ENCODE measurements around the gene HYAL4.
A peak's percentile ranks its signal among the peaks of the same experiment; 100 is the strongest.
"Not testable (repeated sequence)": the region's sequence is repeated elsewhere in the genome, so short reads cannot be mapped to it uniquely, and the experiment has no call there.

Gene HYAL4

DNA sequence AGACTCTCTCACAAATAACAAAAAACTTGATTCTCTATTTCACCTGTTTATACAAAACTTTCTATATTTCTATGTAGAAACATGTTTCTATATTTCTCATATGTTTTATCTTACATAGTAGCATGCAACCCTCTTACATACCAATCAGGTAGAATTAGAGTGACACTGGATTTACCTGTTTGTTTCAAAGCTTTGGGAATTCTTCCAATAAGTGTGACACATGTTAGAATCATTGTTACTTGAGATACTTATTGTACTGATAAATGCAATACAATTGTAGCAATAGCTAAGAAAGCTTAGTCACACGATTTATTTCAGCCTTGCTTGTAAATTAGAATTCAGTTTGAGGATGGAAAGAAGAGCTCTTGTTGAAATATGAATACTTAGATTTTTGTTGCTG, 4.9 kb downstream of the HYAL4 start:
- no peak for DNase-seq

DNA sequence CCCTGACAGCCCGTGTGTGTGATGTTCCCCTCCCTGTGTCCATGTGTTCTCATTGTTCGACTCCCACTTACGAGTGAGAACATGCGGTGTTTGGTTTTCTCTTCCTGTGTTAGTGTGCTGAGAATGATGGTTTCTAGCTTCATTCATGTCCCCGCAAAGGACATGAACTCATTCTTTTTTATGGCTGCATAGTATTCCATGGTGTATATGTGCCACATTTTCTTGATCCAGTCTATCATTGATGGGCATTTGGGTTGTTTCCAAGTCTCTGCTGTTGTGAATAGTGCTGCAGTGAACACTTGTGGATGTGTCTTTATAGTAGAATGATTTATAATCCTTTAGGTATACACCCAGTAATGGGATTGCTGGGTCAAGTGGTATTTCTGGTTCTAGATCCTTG, 6.4 kb downstream of the HYAL4 start:
- not testable (repeated sequence) for DNase-seq

DNA sequence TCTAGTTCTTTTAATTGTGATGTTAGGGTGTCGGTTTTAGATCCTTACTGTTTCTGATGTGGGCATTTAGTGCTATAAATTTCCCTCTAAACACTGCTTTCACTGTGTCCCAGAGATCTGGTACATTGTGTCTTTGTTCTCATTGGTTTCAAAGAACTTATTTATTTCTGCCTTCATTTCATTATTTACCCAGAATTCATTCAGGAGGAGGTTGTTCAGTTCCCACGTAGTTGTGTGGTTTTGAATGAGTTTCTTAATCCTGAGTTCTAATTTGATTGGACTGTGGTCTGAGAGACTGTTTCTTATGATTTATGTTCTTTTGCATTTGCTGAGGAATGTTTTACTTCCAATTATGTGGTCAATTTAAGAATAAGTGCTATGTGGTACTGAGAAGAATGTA, 9.3 kb downstream of the HYAL4 start:
- DNase-seq = not testable (repeated sequence)

DNA sequence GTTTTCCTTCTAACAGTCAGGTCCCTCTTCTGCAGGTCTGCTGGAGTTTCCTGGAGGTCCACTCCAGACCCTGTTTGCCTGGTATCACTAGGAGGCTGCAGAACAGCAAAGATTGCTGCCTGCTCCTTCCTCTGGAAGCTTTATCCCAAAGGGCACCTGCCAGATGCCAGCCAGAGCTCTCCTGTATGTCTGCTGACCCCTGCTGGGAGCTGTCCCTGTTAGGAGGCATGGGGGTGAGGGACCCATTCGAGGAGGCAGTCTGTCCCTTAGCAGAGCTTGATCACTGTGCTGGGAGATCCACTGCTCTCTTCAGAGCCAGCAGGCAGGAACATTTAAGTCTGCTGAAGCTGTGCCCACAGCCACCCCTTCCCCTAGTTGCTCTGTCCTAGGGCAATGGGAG, 11.5 kb downstream of the HYAL4 start:
- not testable (repeated sequence) for DNase-seq

DNA sequence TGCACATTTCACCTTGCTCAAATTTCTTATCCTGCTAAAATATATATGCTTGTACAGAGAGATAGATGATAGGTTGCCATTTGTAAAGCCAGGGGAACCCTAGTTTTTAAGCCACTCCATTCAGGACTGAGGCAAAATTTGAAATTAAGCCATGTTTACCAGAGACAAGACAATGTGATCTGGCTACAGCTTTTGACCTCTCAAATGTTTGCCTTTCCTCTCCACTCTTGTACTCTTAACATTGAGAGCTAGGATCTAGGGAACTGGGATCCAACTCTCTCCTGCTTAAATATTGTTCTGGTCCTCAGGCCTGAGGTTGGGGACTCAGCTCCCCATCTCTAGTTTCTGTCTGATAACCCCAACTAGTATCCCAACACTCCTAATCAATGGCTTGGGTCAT, 15.9 kb downstream of the HYAL4 start:
- no peak for DNase-seq

DNA sequence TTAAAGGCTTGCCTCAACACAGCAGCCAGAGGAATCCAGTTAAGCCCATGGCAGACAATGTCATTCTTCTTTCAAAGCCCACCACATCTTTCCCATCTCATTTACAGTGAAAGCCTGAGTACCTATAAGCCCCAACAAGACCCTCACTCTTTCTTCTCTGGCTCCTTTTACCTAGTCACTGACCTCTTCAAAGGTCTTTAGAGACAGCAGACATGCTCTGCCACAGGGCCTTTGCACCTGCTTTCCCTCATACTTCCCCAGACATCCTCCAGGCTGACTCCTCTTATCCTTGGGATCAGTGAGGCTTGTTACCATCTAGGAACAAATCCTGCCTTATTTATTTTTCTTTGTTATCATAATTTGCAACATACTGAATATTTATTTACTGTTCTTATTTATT, 17.8 kb downstream of the HYAL4 start:
- DNase-seq = no peak

DNA sequence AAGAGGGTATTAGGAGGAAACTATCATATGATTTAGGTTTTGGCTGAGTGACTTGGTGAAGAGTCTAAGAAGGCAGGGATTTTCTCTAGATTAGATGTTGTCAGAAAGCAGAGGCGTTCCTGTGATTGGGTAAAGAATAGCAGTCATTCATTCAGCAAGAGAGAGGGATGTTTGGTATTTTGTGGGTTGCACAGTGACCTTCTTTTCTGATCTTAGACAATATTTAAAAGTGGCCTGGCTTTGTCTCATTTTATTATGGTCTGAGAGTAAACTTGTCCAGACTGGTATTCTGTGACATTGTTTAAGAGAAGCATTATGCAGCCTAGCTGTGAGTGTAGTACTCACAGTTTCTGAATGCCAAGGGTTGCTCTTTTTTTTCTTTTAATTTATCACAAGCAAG, 18.5 kb downstream of the HYAL4 start:
- no peak for DNase-seq

DNA sequence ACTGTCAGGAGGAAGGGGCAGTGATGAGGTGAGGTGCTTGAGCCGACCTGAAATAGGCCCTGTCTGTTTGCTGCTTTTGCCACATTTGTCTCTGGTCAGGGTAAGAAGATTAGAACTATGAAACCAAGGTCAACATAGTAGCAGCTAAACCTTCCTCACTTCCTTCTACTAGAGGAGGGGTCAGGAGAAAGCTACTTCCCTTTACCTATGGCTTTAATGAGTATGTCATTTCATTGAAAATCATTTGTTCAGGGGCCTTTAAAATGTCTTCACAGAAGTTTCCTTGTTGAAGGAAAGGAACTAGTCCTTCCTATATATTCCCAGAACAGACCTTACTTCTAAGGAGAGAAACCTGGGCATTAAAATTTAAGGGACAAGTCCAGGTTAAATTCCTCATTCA, 19.0 kb downstream of the HYAL4 start:
- DNase-seq = no peak

DNA sequence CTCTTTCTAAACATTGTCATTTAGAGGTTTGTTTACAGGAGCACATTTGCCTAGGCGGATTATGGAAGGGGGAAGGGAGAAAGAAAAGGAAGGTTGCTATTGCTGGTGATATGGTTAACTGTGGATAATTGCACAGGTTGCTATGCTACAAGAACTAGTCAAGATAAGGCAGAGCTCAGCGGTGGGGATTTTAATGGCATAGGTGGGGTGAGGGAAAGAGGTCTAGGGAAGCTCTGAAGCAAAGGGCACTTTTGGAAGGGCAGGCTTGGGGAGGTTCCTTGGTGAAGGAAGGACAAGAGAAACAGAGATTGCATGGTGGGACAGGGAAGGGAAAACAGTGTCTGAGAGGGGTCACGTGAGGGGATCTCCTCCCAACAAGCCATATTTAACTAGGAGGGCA, 19.5 kb downstream of the HYAL4 start:
- DNase-seq = no peak

DNA sequence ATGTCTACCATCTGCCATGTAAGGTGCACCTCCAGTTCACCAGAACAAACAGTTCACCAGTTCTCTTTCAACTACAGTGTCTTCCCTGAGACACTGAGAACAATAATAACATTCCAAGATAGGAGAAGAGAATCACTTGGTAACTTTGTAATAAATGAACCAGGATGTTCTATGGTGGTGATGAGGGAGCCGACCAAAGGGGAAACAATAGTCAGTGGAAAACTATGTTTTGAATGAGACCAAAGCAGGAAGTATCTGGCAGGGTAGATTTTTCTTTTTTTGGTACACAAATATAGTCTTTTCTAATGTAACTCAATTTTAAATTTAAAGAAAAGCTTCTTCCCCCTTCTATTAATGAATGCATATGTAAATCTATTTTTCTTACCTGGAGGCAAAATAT, 20.0 kb downstream of the HYAL4 start:
- DNase-seq = no peak

DNA sequence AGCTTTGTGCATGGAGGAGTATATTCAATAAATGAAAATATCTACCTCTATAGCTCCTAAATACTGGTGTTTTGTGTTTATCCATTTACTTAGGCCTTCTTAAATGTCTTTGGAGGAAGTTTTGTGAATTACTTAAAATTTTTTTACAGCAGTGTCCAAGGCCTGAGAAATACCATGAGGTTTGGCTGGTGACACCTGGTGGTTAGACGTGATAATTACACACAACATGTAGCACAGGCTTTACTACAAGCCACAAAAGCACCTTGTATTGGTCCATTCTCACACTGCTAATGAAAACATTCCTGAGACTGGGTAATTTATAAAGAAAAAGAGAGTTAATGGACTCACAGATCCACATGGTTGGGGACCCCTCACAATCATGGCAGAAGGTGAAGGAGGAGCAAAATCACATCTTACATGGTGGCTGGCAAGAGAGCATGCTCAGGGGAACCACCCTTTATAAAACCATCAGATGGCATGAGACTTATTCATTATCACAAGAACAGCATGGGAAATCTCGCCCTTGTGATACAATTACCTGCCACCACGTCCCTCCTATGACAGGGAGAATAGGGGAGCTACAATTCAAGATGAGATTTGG, 20.6 kb downstream of the HYAL4 start:
- DNase-seq = peak; percentile 42

DNA sequence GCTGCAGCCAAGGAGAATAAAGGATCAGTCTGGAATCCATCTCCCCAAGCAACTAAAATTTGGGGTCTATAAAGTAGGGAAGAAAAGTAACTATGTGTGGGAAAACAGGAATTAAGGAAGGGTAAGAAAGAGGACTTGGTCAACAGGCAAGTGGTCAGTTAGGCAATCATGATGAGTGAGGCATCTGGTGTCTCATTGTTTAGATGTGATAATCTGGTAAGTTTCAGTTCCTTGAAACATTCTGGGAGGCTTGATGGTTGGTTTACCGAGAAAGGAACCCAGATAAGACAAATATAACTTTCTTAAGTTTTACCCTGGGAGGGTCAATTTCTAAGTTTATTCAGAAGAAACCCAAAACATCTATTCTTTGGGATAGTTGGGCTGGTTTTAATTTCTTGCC, 22.3 kb downstream of the HYAL4 start:
- DNase-seq = no peak

DNA sequence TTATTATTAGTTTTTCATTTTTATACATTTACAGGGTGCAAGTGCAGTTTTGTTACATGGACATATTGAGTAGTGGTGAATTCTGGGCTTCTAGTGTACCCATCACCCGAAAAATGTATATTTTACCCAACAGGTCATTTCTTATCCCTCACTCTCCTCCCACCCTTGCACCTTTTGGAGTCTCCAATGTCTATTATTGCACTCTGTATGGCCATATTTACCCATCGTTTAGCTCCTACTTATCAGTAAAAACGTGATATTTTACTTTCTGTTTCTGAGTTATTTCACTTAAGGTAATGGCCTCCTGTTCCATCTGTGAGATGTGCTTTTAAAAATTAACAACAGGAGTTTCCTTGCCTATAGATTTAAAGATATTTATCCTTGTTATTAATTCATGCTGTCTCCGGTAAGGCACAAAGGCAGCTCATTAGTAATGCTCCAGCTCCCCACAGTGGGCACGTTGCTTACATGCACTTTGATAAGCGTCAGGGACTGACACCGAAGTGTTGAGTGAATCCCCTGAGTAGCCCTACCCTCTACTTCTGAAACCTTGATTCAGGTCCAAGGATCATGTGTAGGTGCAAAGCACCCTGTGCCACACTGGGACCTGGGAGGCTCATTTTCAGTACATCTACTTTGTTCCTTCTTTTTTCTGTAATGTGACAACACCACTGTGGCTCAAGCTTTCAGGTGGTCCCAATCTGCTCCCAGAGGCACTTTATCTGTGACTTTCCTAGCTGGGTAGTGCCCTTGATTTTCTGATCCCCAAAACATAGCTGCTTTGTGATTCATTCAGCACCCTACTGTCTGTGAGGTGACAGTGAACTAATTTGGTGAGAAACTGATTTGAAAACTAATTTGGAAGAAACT, 27.3 kb downstream of the HYAL4 start:
- DNase-seq = peak; percentile 11

DNA sequence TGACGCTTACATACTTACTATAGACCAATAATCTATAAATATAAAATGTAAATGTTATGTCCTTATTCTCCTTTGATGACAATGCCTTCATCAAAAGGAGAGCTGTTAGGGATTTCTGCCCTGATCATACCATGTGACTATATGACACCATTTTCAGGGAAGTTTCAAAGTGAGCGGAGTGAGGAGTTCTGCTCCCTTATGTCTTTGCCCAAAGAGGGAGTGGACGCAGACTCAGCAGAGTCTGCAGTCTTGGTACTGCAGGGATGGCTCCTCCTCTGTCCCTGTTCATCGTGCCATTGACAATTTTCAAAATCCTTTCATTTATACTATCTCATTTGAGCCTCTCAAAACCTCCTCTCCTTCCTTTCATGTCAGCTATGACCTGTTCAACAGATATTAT, 27.9 kb downstream of the HYAL4 start:
- DNase-seq = no peak

DNA sequence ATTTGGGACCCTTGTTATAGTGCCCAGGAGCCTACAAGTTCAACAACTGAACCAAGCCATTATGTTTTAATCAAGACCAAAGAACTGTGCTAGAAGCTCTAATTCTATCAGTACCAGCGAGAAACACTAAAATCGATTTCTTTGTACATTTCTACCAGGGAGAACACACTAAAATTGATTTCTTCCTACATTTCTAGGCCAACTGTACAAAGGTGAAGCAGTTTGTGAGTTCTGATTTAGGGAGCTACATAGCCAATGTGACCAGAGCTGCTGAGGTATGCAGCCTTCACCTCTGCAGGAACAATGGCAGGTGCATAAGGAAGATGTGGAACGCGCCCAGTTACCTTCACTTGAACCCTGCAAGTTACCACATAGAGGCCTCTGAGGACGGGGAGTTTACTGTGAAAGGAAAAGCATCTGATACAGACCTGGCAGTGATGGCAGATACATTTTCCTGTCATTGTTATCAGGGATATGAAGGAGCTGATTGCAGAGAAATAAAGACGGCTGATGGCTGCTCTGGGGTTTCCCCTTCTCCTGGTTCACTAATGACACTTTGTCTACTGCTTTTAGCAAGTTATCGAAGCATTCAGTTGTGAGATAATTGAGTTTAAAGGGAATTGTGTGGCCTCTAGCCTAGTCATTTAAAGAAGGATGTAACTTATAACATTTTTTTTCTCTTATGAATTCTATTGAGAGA, 31.7 kb downstream of the HYAL4 start:
- no peak for DNase-seq

DNA sequence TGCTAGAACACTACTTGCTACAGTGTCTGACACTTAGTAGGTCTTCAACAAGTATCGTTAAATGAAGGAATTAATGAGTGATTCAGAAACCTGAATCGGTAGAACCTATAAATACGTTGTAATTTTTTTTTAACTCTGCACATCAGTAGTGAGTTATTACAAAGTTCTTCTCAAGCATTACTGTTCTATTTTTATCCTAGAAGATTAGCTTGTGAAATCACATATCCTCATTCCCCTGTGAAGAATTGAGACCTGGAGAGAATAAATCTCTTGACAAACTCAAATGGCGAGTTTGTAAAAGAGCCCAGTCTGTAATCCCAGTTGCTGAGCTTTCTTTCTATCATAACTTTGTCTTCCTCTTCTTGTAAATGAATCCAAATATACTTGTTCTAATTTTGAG, 34.7 kb downstream of the HYAL4 start:
- no peak for DNase-seq

DNA sequence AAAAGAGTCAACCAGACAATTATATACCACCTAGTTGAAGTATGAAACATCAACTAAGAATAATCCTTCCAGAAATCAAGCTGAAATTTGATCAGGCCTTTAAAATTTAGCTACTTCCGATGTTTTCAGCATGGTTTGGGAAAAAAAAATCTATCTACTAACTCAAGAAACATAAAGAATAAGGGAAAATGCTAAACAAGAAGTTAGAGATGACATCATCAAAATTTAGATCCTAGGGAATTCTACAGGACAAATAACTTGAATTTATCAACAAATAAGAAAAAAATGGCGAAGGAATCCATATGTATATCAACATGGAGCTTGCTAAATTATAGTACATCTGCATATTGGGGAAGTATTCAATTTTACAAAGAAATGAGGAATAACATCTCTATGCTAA, 36.3 kb downstream of the HYAL4 start:
- no peak for DNase-seq

DNA sequence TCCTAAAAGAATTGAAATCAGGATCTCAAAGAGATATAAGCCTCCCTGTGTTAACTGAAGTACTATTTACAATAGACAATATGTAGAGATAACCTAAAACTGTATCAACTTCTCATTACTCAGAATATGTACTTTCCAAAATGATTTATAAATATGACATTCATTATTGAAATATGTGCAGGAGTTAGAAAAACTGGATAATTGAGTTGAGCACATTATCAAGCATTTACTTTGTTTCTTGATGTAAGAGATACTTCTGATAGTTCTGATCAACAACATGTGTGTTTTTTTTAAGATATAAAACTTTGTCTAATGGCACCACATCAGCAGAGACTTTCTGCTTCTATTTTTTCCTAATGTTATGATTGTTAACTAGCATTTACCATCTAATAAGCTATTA, 38.2 kb downstream of the HYAL4 start:
- DNase-seq = no peak

DNA sequence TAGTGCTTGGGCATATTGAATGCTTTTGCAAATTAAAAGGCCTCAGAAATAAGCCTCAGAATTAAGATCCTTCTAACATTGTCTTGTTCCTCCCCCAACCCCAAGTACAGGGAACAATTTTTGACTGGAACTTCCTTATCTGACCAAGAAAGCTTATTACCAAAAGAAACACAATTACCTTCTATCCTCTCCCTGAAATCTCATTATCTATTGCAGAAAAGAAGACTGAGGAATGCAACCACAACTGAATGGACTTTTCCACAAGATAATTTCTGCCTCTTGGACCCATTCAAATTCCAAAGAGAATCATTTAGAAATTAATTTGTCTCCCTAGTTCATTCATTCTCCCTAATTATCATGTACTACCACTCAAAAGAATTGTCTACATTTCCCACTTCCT, 43.2 kb downstream of the HYAL4 start:
- DNase-seq = no peak

DNA sequence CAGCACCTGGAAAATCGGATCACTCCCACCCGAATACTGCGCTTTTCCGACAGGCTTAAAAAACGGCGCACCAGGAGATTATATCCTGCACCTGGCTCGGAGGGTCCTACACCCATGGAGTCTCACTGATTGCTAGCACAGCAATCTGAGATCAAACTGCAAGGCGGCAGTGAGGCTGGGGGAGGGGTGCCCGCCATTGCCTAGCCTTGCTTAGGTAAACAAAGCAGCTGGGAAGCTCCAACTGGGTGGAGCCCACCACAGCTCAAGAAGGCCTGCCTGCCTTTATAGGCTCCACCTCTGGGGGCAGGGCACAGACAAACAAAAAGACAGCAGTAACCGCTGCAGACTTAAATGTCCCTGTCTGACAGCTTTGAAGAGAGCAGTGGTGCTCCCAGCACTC, 49.8 kb downstream of the HYAL4 start:
- DNase-seq = not testable (repeated sequence)

DNA sequence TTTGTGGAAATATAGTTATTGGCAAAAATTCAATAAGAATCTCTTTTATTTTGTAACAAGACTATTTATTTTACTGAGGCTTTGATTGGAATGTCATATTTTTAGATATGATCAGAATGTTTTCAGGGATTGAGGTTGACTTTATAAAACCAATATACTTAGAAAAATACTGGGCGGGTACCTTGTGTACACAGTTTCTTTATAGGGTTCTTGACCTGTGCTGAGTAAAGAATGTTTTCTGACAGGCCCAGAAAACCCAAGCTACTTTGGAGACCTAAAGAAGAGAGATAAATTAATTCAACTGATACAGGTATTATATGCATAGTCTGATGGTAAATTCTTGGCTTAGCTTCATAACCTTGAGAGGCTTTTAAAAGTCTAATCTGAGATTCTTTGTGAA, 56.1 kb downstream of the HYAL4 start:
- no peak for DNase-seq

DNA sequence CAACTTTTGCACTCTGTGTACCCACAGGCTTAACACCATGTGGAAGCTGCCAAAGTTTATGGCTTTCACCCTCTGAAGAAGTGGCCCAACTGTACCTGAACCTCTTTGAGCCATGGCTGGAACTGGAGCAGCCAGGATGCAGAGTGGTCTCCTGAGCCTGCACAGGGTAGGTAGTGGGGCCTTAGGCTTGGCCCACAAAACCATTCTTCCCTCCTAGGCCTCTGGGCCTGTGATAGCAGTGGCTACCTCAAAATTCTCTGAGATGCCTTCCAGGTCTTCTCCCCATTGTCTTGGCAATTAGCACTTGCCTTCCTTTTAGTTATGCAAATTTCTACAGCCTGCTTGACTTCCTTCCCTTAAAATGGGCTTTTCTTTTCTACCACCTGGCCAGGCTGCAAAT, 60.7 kb downstream of the HYAL4 start:
- DNase-seq = no peak

DNA sequence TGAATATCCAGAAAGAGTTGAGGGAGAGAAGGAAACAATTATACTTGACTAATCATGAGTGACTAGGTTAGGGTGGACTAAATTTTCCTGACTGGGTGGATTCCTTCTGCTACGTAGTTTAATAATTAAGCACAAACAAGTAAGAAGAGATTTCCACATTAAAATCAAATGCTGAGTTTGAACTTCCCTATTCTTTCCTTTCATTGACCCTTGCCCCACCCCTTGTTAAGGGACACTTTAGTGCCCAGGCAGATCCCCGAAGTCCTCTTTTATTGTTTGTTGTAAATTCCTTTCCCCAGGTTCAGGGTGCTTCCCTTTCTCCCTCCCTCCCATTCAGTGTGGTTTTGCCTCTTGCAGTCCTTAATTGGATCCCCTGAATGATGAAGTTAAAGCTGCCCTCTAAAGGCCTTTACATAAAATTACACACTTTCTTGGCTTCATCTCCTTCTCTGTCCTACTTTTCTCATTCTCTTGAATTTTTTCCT, 71.3 kb downstream of the HYAL4 start:
- no peak for DNase-seq

DNA sequence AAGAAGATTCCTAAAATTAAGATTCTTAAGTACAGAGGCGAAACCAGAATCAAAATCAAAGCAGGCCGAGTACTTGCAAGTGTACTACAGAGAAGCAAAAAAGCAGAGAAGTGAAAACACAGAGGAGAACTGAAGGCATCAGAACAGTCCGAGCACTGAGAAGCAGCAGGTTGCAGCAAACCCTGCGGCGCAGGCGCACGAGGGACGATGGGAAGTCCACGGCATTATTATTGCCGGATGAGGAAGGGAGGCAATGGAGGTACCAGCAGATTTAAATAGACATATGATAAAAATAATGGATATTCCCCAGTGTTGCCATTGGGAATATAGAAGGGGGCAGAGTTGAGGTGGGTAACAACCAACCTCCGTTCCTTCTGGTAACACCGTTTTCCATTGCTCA, 72.9 kb downstream of the HYAL4 start:
- DNase-seq = no peak

Data from fibroblast of skin of right quadriceps (primary cell).